ENCODE measurements around the gene ABCC4. TPM values are rescaled to one million over a fixed set of nuclear protein-coding genes. Genes with fewer than 3 reads are reported as not detected.

Gene ABCC4
- total and polyA plus RNA-seq, 2 of the 13 experiments (the other 11 are each of a cell fraction or from before 2014, with no cell fraction given) = 4.2 to 11.3 TPM

DNA sequence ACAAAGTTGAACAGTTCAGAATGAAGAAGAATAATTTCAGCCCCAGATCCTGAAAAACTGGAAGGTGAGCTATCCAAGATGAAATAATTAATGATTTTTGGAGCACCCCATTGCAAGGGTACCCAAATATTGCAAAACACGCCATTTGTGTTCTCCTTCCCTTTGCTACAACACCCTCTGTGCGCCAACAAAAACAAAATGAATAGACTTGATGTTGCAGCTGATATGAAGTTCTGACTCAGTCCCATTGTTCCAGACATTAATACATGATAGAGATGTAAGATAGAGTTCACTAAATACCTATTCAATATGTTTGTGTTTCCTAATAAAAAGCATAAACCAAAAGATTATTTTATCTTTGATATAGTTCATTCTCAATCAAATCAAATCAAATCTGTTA, 301.4 kb downstream of the ABCC4 start:
- H3K36me3 ChIP-seq (replicated peaks in 1 of 2; ENCODE audit: control insufficient read depth in 1 of 2, insufficient read depth in 2 of 2, low read length in 2 of 2) = no peaks in the 10 kb centered on the region
- no peak for FAIRE-seq
- DNase-seq (ENCODE audit: low spot score) = no peak
- 10% methylated on average over 2 of the region's 2 CpGs for WGBS (ENCODE audit: low lambda C conversion rate)
- H2AFZ ChIP-seq (ENCODE audit: low read length) = no peak overlapping the region
- no TSS peak for BruUV-seq (replicated peaks)
- H3K4me2 ChIP-seq (ENCODE audit: low read depth, low read length) = no peak overlapping the region
- no peak for TF ChIP-seq HMG20A (CRISPR knock-in tag; IDR thresholded peaks at IDR 0.05; ENCODE audit: borderline replicate concordance)
- TF ChIP-seq ZSCAN31 (CRISPR knock-in tag; IDR thresholded peaks at IDR 0.05; ENCODE audit: low read depth) = no peak
- no peak for TF ChIP-seq ELF3 (CRISPR knock-in tag; IDR thresholded peaks at IDR 0.05)
- TF ChIP-seq SATB2 (CRISPR knock-in tag; IDR thresholded peaks at IDR 0.05) = no peak
- no peak for TF ChIP-seq SKIL (CRISPR knock-in tag; IDR thresholded peaks at IDR 0.05; ENCODE audit: borderline replicate concordance)
- TF ChIP-seq RFX5 (IDR thresholded peaks at IDR 0.05; ENCODE audit: low read depth, low read length) = no peak
- TF ChIP-seq, protein P1, sequence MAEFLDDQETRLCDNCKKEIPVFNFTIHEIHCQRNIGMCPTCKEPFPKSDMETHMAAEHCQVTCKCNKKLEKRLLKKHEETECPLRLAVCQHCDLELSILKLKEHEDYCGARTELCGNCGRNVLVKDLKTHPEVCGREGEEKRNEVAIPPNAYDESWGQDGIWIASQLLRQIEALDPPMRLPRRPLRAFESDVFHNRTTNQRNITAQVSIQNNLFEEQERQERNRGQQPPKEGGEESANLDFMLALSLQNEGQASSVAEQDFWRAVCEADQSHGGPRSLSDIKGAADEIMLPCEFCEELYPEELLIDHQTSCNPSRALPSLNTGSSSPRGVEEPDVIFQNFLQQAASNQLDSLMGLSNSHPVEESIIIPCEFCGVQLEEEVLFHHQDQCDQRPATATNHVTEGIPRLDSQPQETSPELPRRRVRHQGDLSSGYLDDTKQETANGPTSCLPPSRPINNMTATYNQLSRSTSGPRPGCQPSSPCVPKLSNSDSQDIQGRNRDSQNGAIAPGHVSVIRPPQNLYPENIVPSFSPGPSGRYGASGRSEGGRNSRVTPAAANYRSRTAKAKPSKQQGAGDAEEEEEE (CRISPR knock-in tag; IDR thresholded peaks at IDR 0.05; ENCODE audit: borderline replicate concordance) = no peak
- TF ChIP-seq ZNF780A (CRISPR knock-in tag; IDR thresholded peaks at IDR 0.05) = no peak
- no peak for TF ChIP-seq ZNF737 (CRISPR knock-in tag; IDR thresholded peaks at IDR 0.05; ENCODE audit: borderline replicate concordance)
- TF ChIP-seq MTERF4 (CRISPR knock-in tag; IDR thresholded peaks at IDR 0.05) = no peak
- TF ChIP-seq ZNF24 (IDR thresholded peaks at IDR 0.05) = no peak
- TF ChIP-seq ZNF512 (CRISPR knock-in tag; IDR thresholded peaks at IDR 0.05) = no peak
- H3K4me3 ChIP-seq (replicated peaks in 1 of 3; ENCODE audit: insufficient read depth in 1 of 3, low read depth in 2 of 3, low read length in 3 of 3) = no peak overlapping the region
- no peak overlapping the region for H3K27ac ChIP-seq (ENCODE audit: extremely low read length, insufficient read depth, low read length)
- 0 out of 5 replicates have a peak, but pooled peaks cover 0 to 4% of the 10 kb centered on the region in 2 experiments for H3K27me3 ChIP-seq (ENCODE audit: control insufficient read depth in 1 of 2, insufficient read depth in 2 of 2, low read length in 2 of 2)
- CTCF ChIA-PET (ENCODE audit: low intra/inter-chr PET ratio, low total read pairs) = no interaction called here
- no peak overlapping the region for H3K9ac ChIP-seq (ENCODE audit: insufficient read depth, low read depth, low read length)
- no peaks in the 10 kb centered on the region for H3K9me3 ChIP-seq (ENCODE audit: low read length)
- H3K4me1 ChIP-seq (ENCODE audit: insufficient read depth, low read length) = peaks cover 19% of the 10 kb centered on the region
- H4K20me1 ChIP-seq (ENCODE audit: insufficient read depth, low read length) = no peaks in the 10 kb centered on the region
- no peaks in the 10 kb centered on the region for H3K79me2 ChIP-seq (ENCODE audit: insufficient read depth, low read length)
- intact Hi-C loops (cut with micrococcal nuclease; ENCODE audit: unreplicated experiment) (loop anchor here (5.0 to 10.0 kb wide), 2 partner anchors 157 to 185 kb away; no protein-coding TSS in a partner anchor), in situ Hi-C loops (cut with HindIII; ENCODE audit: extremely low pct_ligation_motif_present, low pct_unique_long_range_greater_than_20kb) (loop anchor here (5.0 to 25.0 kb wide), 2 partner anchors 157 to 412 kb away; no protein-coding TSS in a partner anchor)
- no peak for ATAC-seq
- POLR2A ChIA-PET = no interaction called here

Measured in HepG2 (cell line).